Tracheal epithelial cell (primary cell): ENCODE data around the gene GIMAP4. TPM values are rescaled to one million over a fixed set of nuclear protein-coding genes. Genes with fewer than 3 reads are reported as not detected.

Experiments
- total RNA-seq: library from RNA; depleted of rRNA; stranded (reverse); fragments of >200 nt; gene quantifications from 2 replicates; pipeline ENCODE4 v1.2.1, GENCODE V29; 2014

Gene GIMAP4
- total RNA-seq: 0.21 and 2.2 TPM in 2 replicates

DNA sequence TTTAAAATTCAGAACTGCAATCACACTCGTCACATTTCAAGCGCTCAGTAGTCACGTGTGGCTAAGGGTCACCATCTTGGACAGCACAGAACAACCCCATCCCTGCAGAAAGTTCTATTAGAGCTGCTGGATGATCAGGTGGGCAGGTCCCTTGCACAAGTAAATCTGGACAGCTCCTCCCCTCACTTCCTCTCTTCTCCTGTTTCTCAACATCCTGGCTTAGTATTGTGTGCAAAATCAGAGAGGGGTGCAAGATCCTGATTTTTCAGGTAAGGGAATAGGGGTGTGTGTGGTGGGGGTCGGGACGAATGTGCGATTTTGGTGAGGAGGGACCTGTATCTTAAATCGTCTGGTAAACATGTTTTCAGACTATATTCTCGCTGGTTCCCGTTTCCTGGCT lies at the start of gene GIMAP4:
GIMAP4 (plus strand) TSS at position 222 of the 400 bp plus-strand sequence. CDS start 2,512 bp downstream, outside the sequence.

Other genes with a start within 250 kb of the GIMAP4 start
- 10.4 and 10.6 TPM in 2 replicates for gene LRRC61, start 244.0 kb upstream of the GIMAP4 start, total RNA-seq
- gene ACTR3C, start 243.8 kb upstream of the GIMAP4 start, total RNA-seq: 4.5 and 11.6 TPM in 2 replicates
- 0.21 and 9.2 TPM in 2 replicates for gene RARRES2, start 225.8 kb upstream of the GIMAP4 start, total RNA-seq
- gene REPIN1, start 198.6 kb upstream of the GIMAP4 start, total RNA-seq: 28.0 and 47.5 TPM in 2 replicates
- gene ZNF775, start 188.1 kb upstream of the GIMAP4 start, total RNA-seq: 3.4 and 3.8 TPM in 2 replicates
- gene GIMAP8, start 116.8 kb upstream of the GIMAP4 start, total RNA-seq: under 0.01 and 0.21 TPM in 2 replicates
- under 0.01 TPM in 1 of 2 replicates, not detected in the other for gene GIMAP7, start 52.5 kb upstream of the GIMAP4 start, total RNA-seq
- gene GIMAP6, start 65.0 kb downstream of the GIMAP4 start, total RNA-seq: under 0.01 TPM in 2 replicates
- gene GIMAP2, start 118.3 kb downstream of the GIMAP4 start, total RNA-seq: 0.24 TPM in 1 of 2 replicates, not detected in the other
- gene GIMAP1, start 149.2 kb downstream of the GIMAP4 start, total RNA-seq: under 0.01 TPM in 1 of 2 replicates, not detected in the other
- gene GIMAP5, start 170.0 kb downstream of the GIMAP4 start, total RNA-seq: 0.24 and 0.64 TPM in 2 replicates
- gene TMEM176B, start 233.0 kb downstream of the GIMAP4 start, total RNA-seq: not detected in 2 replicates
- gene TMEM176A, start 233.4 kb downstream of the GIMAP4 start, total RNA-seq: not detected in 2 replicates